GM12878 (cell line): Measurements from ENCODE around the gene PRTN3. TPM values are rescaled to one million over a fixed set of nuclear protein-coding genes. Genes with fewer than 3 reads are reported as not detected.

ENCODE experiments used
- ATAC-seq: fragments of 200-7000 bp; cut with Tn5 transposase; 3 replicates; pipeline ENCODE4 v1.9.1; 2020; ENCODE audit warnings: mild to moderate bottlenecking, moderate library complexity
- BruUV-seq: library from RNA; stranded (reverse); fragments of 400-500 nt; replicated peaks from 2 replicates; lab custom pipeline; 2021; lab: Mats Ljungman, UMichigan
- CTCF ChIA-PET: fragments of 300-600 bp; sonication (Branson Sonifier 250); formaldehyde crosslinking; extraction: SDS; loops from one replicate; lab custom pipeline; 2021; ENCODE audit warnings: inconsistent platforms; lab: Yijun Ruan, JAX
- POLR2A ChIA-PET: fragments of 350-600 bp; formaldehyde crosslinking; extraction: SDS; loops from one replicate; lab custom pipeline; 2021; ENCODE audit warnings: inconsistent platforms; lab: Charles Lee
- RAD21 ChIA-PET: fragments of 300-600 bp; sonication (Branson Sonifier 250); formaldehyde crosslinking; loops from one replicate; lab custom pipeline; 2023; ENCODE audit warnings: antibody characterized with exemption; ENCODE audit not compliant: unreplicated experiment; lab: Charles Lee
- SMC1A ChIA-PET: fragments of 300-600 bp; sonication (Branson Sonifier 250); formaldehyde crosslinking; loops from one replicate; lab custom pipeline; 2023; ENCODE audit not compliant: unreplicated experiment, uncharacterized antibody; lab: Charles Lee
- DNase-seq: peaks from one replicate; pipeline ENCODE4 v3.0.0-alpha.2; 2011; ENCODE audit warnings: low read depth, low spot score
- FAIRE-seq: peaks from 3 replicates; lab custom pipeline; 2011; peaks lifted over from hg19 to GRCh38; lab: Jason Lieb, UNC
- H2AFZ ChIP-seq: 2 replicates; pipeline ENCODE4 v1.6.0; 2011; ENCODE audit warnings: low read depth, low read length, control low read depth; ENCODE audit not compliant: control insufficient read depth
- H3K27ac ChIP-seq: 2 replicates; pipeline ENCODE4 v1.5.1; 2011; ENCODE audit warnings: control low read depth; ENCODE audit not compliant: control insufficient read depth, insufficient read depth
- H3K27me3 ChIP-seq, 2 experiments: replicated peaks in 1 of 2; 2 replicates each; pipeline versions ENCODE4 v1.6.0 to v1.6.1; 2011; ENCODE audit warnings: low read length in 1 of 2; ENCODE audit not compliant: control insufficient read depth in 2 of 2, insufficient read depth in 2 of 2
- H3K36me3 ChIP-seq, 2 experiments: 2 replicates each; pipeline ENCODE4 v1.5.1; 2011; ENCODE audit warnings: low read length in 1 of 2; ENCODE audit not compliant: control insufficient read depth in 2 of 2, insufficient read depth in 2 of 2
- H3K4me1 ChIP-seq: 2 replicates; pipeline ENCODE4 v1.6.1; 2011; ENCODE audit warnings: mild to moderate bottlenecking, low read length, moderate library complexity, mixed read lengths; ENCODE audit not compliant: control insufficient read depth, insufficient read depth
- H3K4me2 ChIP-seq: 2 replicates; pipeline ENCODE4 v1.6.0; 2011; ENCODE audit warnings: control low read depth; ENCODE audit not compliant: control insufficient read depth, insufficient read depth
- H3K4me3 ChIP-seq: fragments of 200-600 bp; sonication (generic); 2 replicates; pipeline ENCODE4 v1.5.1; 2016
- H3K79me2 ChIP-seq: 2 replicates; pipeline ENCODE4 v1.6.0; 2011; ENCODE audit warnings: low read length; ENCODE audit not compliant: control insufficient read depth, insufficient read depth
- H3K9ac ChIP-seq: 2 replicates; pipeline ENCODE4 v1.8.0; 2011; ENCODE audit warnings: low read length, control low read depth, mixed read lengths; ENCODE audit not compliant: control insufficient read depth, insufficient read depth
- H3K9me3 ChIP-seq: replicated peaks from 3 replicates; pipeline ENCODE4 v1.5.1; 2011; ENCODE audit warnings: mild to moderate bottlenecking, low read length; ENCODE audit not compliant: control insufficient read depth, insufficient read depth
- H4K20me1 ChIP-seq: 2 replicates; pipeline ENCODE4 v1.6.0; 2011; ENCODE audit not compliant: control insufficient read depth, insufficient read depth
- ATF2 ChIP-seq: IDR thresholded peaks from 2 replicates; pipeline ENCODE4 v1.6.1; 2012; ENCODE audit warnings: low read length, inconsistent platforms
- CHD2 ChIP-seq: IDR thresholded peaks from 2 replicates; pipeline ENCODE4 v1.6.1; 2011; ENCODE audit warnings: low read depth, low read length, improper control_type of control experiment, borderline replicate concordance
- EP300 ChIP-seq, 2 experiments: fragments of 150-350 bp in 1 of 2; IDR thresholded peaks; 2 replicates each; pipeline ENCODE4 v1.6.1; 2011 to 2012; ENCODE audit warnings: low read depth in 2 of 2, low read length in 2 of 2, borderline replicate concordance in 1 of 2, improper control_type of control experiment in 1 of 2, inconsistent platforms in 1 of 2; ENCODE audit not compliant: control insufficient read depth in 1 of 2
- EZH2 ChIP-seq: IDR thresholded peaks from 2 replicates; pipeline ENCODE4 v1.6.1; 2012; ENCODE audit warnings: low read depth, mild to moderate bottlenecking, control low read depth, inconsistent platforms, low read length, borderline replicate concordance; ENCODE audit not compliant: control insufficient read depth
- MTA2 ChIP-seq: fragments of 450-650 bp; IDR thresholded peaks from 2 replicates; pipeline ENCODE4 v1.6.1; 2016; ENCODE audit warnings: low read depth, mild to moderate bottlenecking, moderate library complexity
- NFXL1 ChIP-seq: fragments of 450-650 bp; IDR thresholded peaks from 2 replicates; pipeline ENCODE4 v1.6.1; 2017; ENCODE audit warnings: antibody characterized with exemption, mild to moderate bottlenecking, borderline replicate concordance
- POU2F2 ChIP-seq: IDR thresholded peaks from 3 replicates; pipeline ENCODE4 v1.6.1; 2011; ENCODE audit warnings: low read depth, mild to moderate bottlenecking, low read length, borderline replicate concordance
- SUPT20H ChIP-seq: IDR thresholded peaks from 2 replicates; pipeline ENCODE4 v1.6.1; 2011; ENCODE audit warnings: low read depth, mild to moderate bottlenecking, low read length, moderate library complexity, borderline replicate concordance; ENCODE audit not compliant: control insufficient read depth
- TAF1 ChIP-seq: IDR thresholded peaks from 2 replicates; pipeline ENCODE4 v1.6.1; 2011; ENCODE audit warnings: mild to moderate bottlenecking, low read depth, low read length, borderline replicate concordance
- ZNF384 ChIP-seq: IDR thresholded peaks from 2 replicates; pipeline ENCODE4 v1.6.1; 2012; ENCODE audit warnings: low read depth, mild to moderate bottlenecking, low read length, improper control_type of control experiment, borderline replicate concordance
- ZNF687 ChIP-seq: fragments of 450-650 bp; IDR thresholded peaks from 2 replicates; pipeline ENCODE4 v1.6.1; 2017; ENCODE audit warnings: mild to moderate bottlenecking, moderate library complexity
- WGBS: methylation state at CpG from one replicate; pipeline ENCODE4 v1.1.6; 2016; ENCODE audit warnings: low lambda C conversion rate; ENCODE audit not compliant: insufficient replicate concordance, insufficient coverage; ENCODE audit errors: missing lambda C conversion rate; 5-methylcytosine and 5-hydroxymethylcytosine counted together
- in situ Hi-C: fragments of 300-500 bp; cut with MboI; formaldehyde crosslinking; loops from 9 replicates; pipeline ENCODE4 v1.14.3; 2018; ENCODE audit warnings: mixed read lengths
- intact Hi-C: fragments of 100-400 bp; cut with micrococcal nuclease; formaldehyde crosslinking; loops from one replicate; pipeline ENCODE4 v1.14.2; 2022; ENCODE audit not compliant: unreplicated experiment
- polyA plus RNA-seq, 11 experiments: library from polyadenylated mRNA; depleted of rRNA in 4 of 11; unstranded in 6 of 11; stranded (reverse) in 5 of 11; fragments of >200 nt; fragmentation: Nextera tagmentation in 4 of 11; fragmentation: Illumina TruSeq in 1 of 11; extraction: Ambion mirVana in 4 of 11; extraction: Trizol in 1 of 11; gene quantifications; 1 replicate in 1 of 11; 2 replicates in 10 of 11; pipeline versions ENCODE4 v1.2.1 to v1.2.3, GENCODE V29; 2011 to 2016; ENCODE audit warnings: inconsistent platforms in 2 of 11, missing spikeins in 2 of 11, low read depth in 1 of 11
- total RNA-seq, 4 experiments: library from RNA; depleted of rRNA in 3 of 4; stranded (reverse); fragments of >200 nt in 3 of 4; fragmentation: Illumina TruSeq in 1 of 4; extraction: Trizol in 1 of 4; gene quantifications; 2 replicates each; pipeline versions ENCODE4 v1.2.1 to v1.2.3, GENCODE V29; 2013 to 2021
- TF ChIP-seq, protein P1 (sequence below): fragments of 450-650 bp; IDR thresholded peaks from 2 replicates; pipeline ENCODE4 v1.6.1; 2016; ENCODE audit warnings: mild to moderate bottlenecking, moderate library complexity, borderline replicate concordance

The PRTN3 gene
- total and polyA plus RNA-seq, 10 of the 15 experiments (the other 5 are each of a cell fraction or from before 2014, with no cell fraction given), result 0.08 TPM; not detected in 9

- ATAC-seq (no peak), DNase-seq (no peak), FAIRE-seq (no peak)
- RAD21 ChIA-PET, result no interaction called here
- in situ Hi-C loops (no loop called here), intact Hi-C loops (no loop called here)
- H3K9me3 ChIP-seq, result no peaks in the 10 kb centered on the region
- SMC1A ChIA-PET, result interaction anchor here (3.0 kb wide), 1 partner anchor 10 kb away, joined by 9 read pairs; no protein-coding TSS in a partner anchor
- POLR2A ChIA-PET, result no interaction called here
- H3K27ac ChIP-seq, result no peak overlapping the region
- peaks cover 6% of the 10 kb centered on the region for H3K79me2 ChIP-seq
- H2AFZ ChIP-seq, result no peak overlapping the region
- no peaks in the 10 kb centered on the region for H3K4me1 ChIP-seq
- CTCF ChIA-PET, result interaction anchor here (0.6 kb wide), 1 partner anchor 28 kb away, joined by 3 read pairs; no protein-coding TSS in a partner anchor
- no peak overlapping the region for H3K4me2 ChIP-seq
- no peaks in the 10 kb centered on the region for H3K27me3 ChIP-seq
- BruUV-seq, result no TSS peak
- no peak overlapping the region for H3K4me3 ChIP-seq
- H4K20me1 ChIP-seq, result no peaks in the 10 kb centered on the region
- H3K9ac ChIP-seq, result no peak overlapping the region
- H3K36me3 ChIP-seq, result peaks cover 0 to 6% of the 10 kb centered on the region in 2 experiments; a peak in 2 of 4 replicates
- WGBS, result 91% methylated on average over 10 of the region's 11 CpGs
- no peak for TF ChIP-seq NFXL1
- TF ChIP-seq EZH2, result no peak
- no peak for TF ChIP-seq CHD2
- TF ChIP-seq EP300 (IDR thresholded peaks at IDR 0.05; ENCODE audit: borderline replicate concordance in 1 of 2, control insufficient read depth in 1 of 2, low read depth in 2 of 2, low read length in 2 of 2), result no peak
- no peak for TF ChIP-seq MTA2
- no peak for TF ChIP-seq SUPT20H
- no peak for TF ChIP-seq TAF1
- no peak for TF ChIP-seq ATF2
- no peak for TF ChIP-seq POU2F2
- TF ChIP-seq, protein P1, sequence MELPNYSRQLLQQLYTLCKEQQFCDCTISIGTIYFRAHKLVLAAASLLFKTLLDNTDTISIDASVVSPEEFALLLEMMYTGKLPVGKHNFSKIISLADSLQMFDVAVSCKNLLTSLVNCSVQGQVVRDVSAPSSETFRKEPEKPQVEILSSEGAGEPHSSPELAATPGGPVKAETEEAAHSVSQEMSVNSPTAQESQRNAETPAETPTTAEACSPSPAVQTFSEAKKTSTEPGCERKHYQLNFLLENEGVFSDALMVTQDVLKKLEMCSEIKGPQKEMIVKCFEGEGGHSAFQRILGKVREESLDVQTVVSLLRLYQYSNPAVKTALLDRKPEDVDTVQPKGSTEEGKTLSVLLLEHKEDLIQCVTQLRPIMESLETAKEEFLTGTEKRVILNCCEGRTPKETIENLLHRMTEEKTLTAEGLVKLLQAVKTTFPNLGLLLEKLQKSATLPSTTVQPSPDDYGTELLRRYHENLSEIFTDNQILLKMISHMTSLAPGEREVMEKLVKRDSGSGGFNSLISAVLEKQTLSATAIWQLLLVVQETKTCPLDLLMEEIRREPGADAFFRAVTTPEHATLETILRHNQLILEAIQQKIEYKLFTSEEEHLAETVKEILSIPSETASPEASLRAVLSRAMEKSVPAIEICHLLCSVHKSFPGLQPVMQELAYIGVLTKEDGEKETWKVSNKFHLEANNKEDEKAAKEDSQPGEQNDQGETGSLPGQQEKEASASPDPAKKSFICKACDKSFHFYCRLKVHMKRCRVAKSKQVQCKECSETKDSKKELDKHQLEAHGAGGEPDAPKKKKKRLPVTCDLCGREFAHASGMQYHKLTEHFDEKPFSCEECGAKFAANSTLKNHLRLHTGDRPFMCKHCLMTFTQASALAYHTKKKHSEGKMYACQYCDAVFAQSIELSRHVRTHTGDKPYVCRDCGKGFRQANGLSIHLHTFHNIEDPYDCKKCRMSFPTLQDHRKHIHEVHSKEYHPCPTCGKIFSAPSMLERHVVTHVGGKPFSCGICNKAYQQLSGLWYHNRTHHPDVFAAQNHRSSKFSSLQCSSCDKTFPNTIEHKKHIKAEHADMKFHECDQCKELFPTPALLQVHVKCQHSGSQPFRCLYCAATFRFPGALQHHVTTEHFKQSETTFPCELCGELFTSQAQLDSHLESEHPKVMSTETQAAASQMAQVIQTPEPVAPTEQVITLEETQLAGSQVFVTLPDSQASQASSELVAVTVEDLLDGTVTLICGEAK, result no peak
- no peak for TF ChIP-seq ZNF384
- TF ChIP-seq ZNF687, result no peak
These were observed 56.2 kb downstream of the PRTN3 start for GRCh38 chr19:896999-897398.
